Neuronal stem cell (in vitro differentiated cells): ENCODE data around the gene LMF1.
A peak's percentile ranks its signal among the peaks of the same experiment; 100 is the strongest.

Source experiments
- DNase-seq: peaks from one replicate; pipeline ENCODE4 v3.0.0-alpha.2; 2013; ENCODE audit warnings: low spot score
- H2AFZ ChIP-seq: one replicate; pipeline ENCODE4 v1.6.1; 2013; ENCODE audit warnings: mild to moderate bottlenecking, low read length, inconsistent platforms
- H2AK5ac ChIP-seq: 2 replicates; pipeline ENCODE4 v1.6.1; 2013; ENCODE audit warnings: low read depth, mild to moderate bottlenecking, inconsistent platforms, low read length, moderate library complexity, mixed read lengths
- H2BK120ac ChIP-seq: 2 replicates; pipeline ENCODE4 v1.6.1; 2013; ENCODE audit warnings: low read depth, mild to moderate bottlenecking, inconsistent platforms, low read length, moderate library complexity, mixed read lengths
- H2BK12ac ChIP-seq: one replicate; pipeline ENCODE4 v1.6.1; 2013; ENCODE audit warnings: low read length, inconsistent platforms
- H2BK15ac ChIP-seq: 2 replicates; pipeline ENCODE4 v1.6.1; 2013; ENCODE audit warnings: mild to moderate bottlenecking, low read length, inconsistent platforms, mixed read lengths
- H2BK5ac ChIP-seq: one replicate; pipeline ENCODE4 v1.6.1; 2013; ENCODE audit warnings: inconsistent platforms, mild to moderate bottlenecking, low read length, moderate library complexity
- H3K14ac ChIP-seq: one replicate; pipeline ENCODE4 v1.6.1; 2013; ENCODE audit warnings: low read length, inconsistent platforms
- H3K18ac ChIP-seq: 2 replicates; pipeline ENCODE4 v1.6.1; 2013; ENCODE audit warnings: low read length, inconsistent platforms
- H3K23ac ChIP-seq: 2 replicates; pipeline ENCODE4 v1.6.1; 2013; ENCODE audit warnings: low read depth, mild to moderate bottlenecking, mixed read lengths, low read length, inconsistent platforms; ENCODE audit not compliant: poor library complexity
- H3K27ac ChIP-seq: replicated peaks from 3 replicates; pipeline ENCODE4 v1.5.1; 2013; ENCODE audit warnings: low read length, inconsistent platforms
- H3K27me3 ChIP-seq, 3 experiments: 2 replicates each; pipeline ENCODE4 v1.6.1; 2013; ENCODE audit warnings: low read length in 3 of 3, mild to moderate bottlenecking in 2 of 3, inconsistent platforms in 1 of 3, low read depth in 1 of 3, mixed read lengths in 1 of 3, moderate library complexity in 1 of 3; ENCODE audit not compliant: control insufficient read depth in 3 of 3, insufficient read depth in 3 of 3
- H3K36me3 ChIP-seq, 2 donors: replicated peaks in 1 of 2; 2 replicates each; pipeline ENCODE4 v1.6.1; 2013; ENCODE audit warnings: low read length in 2 of 2; ENCODE audit not compliant: control insufficient read depth in 2 of 2, insufficient read depth in 2 of 2
- H3K4ac ChIP-seq: 2 replicates; pipeline ENCODE4 v1.6.1; 2013; ENCODE audit warnings: inconsistent platforms, mild to moderate bottlenecking, low read length, moderate library complexity
- H3K4me1 ChIP-seq, 2 donors: 1 replicate in 1 of 2; 2 replicates in 1 of 2; pipeline ENCODE4 v1.6.1; 2013; ENCODE audit warnings: low read length in 2 of 2, low read depth in 1 of 2; ENCODE audit not compliant: control insufficient read depth in 2 of 2, insufficient read depth in 1 of 2
- H3K4me2 ChIP-seq: one replicate; pipeline ENCODE4 v1.6.1; 2013; ENCODE audit warnings: mild to moderate bottlenecking, low read length, inconsistent platforms; ENCODE audit not compliant: insufficient read depth, poor library complexity, severe bottlenecking
- H3K4me3 ChIP-seq, 2 donors: 2 replicates each; pipeline ENCODE4 v1.5.1; 2013; ENCODE audit warnings: low read length in 2 of 2, mild to moderate bottlenecking in 2 of 2, inconsistent platforms in 1 of 2, moderate library complexity in 1 of 2
- H3K79me1 ChIP-seq: one replicate; pipeline ENCODE4 v1.6.1; 2013; ENCODE audit warnings: low read depth, mild to moderate bottlenecking, inconsistent platforms, low read length, moderate library complexity
- H3K9ac ChIP-seq: one replicate; pipeline ENCODE4 v1.6.1; 2013; ENCODE audit warnings: mild to moderate bottlenecking, low read depth, low read length, inconsistent platforms; ENCODE audit not compliant: poor library complexity
- H3K9me3 ChIP-seq, 2 donors: replicated peaks in 1 of 2; 2 replicates each; pipeline versions ENCODE3 to v1.6.1; 2013; ENCODE audit warnings: low read length in 2 of 2, mild to moderate bottlenecking in 2 of 2, inconsistent platforms in 1 of 2, low read depth in 1 of 2, mixed read lengths in 1 of 2, moderate library complexity in 1 of 2; ENCODE audit not compliant: control insufficient read depth in 2 of 2, insufficient read depth in 1 of 2
- H4K8ac ChIP-seq: one replicate; pipeline ENCODE4 v1.6.1; 2013; ENCODE audit warnings: low read depth, mild to moderate bottlenecking, inconsistent platforms, low read length, moderate library complexity
- H4K91ac ChIP-seq: one replicate; pipeline ENCODE4 v1.6.1; 2013; ENCODE audit warnings: low read length, low read depth, mild to moderate bottlenecking, inconsistent platforms; ENCODE audit not compliant: poor library complexity
- WGBS, 2 donors: extraction: QIAGEN DNeasy Blood & Tissue Kit; methylation state at CpG; one replicate each; pipeline ENCODE4 v1.1.7; 2013; ENCODE audit warnings: missing lambda C conversion rate in 2 of 2, mixed read lengths in 1 of 2; ENCODE audit not compliant: insufficient read length in 2 of 2, insufficient replicate concordance in 1 of 2; ENCODE audit errors: extremely low coverage in 2 of 2; 5-methylcytosine and 5-hydroxymethylcytosine counted together

LMF1 gene

GRCh38 chr16:830871-831570 is 139.8 kb downstream of the LMF1 start:
- Histone ChIP-seq H3K4me1 (no peaks in the 10 kb centered on the region), H4K91ac (no peak overlapping the region)

GRCh38 chr16:830107-830870 is 140.5 kb downstream of the LMF1 start:
- no CpG with 5 or more reads among the region's 43 CpGs for WGBS, 2 donors
- H4K91ac ChIP-seq = no peak overlapping the region
- H2AFZ ChIP-seq = no peak overlapping the region
- peaks cover 0 to 32% (median 0%) of the 10 kb centered on the region in 3 experiments for H3K27me3 ChIP-seq
- H3K79me1 ChIP-seq = no peaks in the 10 kb centered on the region
- H2BK5ac ChIP-seq = peak overlapping the region; percentile 87
- H2BK12ac ChIP-seq = no peak overlapping the region
- no peak overlapping the region for H4K8ac ChIP-seq
- no peak overlapping the region for H3K9ac ChIP-seq
- peak overlapping the region; percentile 68 for H2AK5ac ChIP-seq
- H3K14ac ChIP-seq = peak overlapping the region; percentile 71
- peak overlapping the region; percentile 55 for H3K23ac ChIP-seq
- H3K4me3 ChIP-seq = peak overlapping the region in 1 of 2 donors; percentile 30
- no peak overlapping the region for H3K18ac ChIP-seq
- DNase-seq = no peak
- no peak overlapping the region for H3K4me2 ChIP-seq
- no peak overlapping the region for H2BK120ac ChIP-seq
- no peaks in the 10 kb centered on the region for H3K36me3 ChIP-seq
- H3K4ac ChIP-seq = no peak overlapping the region
- H2BK15ac ChIP-seq = peak overlapping the region; percentile 37
- peaks cover 0 to 8% of the 10 kb centered on the region in 2 donors for H3K9me3 ChIP-seq
- no peaks in the 10 kb centered on the region for H3K4me1 ChIP-seq
- H3K27ac ChIP-seq = no peak overlapping the region

More at GRCh38 chr16:830871-831570, 139.8 kb downstream of the LMF1 start:
- H3K36me3 ChIP-seq = no peaks in the 10 kb centered on the region
- H2AFZ ChIP-seq = no peak overlapping the region
- no peak overlapping the region for H3K4me2 ChIP-seq
- H3K4me3 ChIP-seq = no peak overlapping the region
- peaks cover 0 to 25% (median 2%) of the 10 kb centered on the region in 3 experiments for H3K27me3 ChIP-seq
- peak overlapping the region; percentile 37 for H2BK15ac ChIP-seq
- DNase-seq = no peak
- H2BK5ac ChIP-seq = peak overlapping the region; percentile 75
- H3K4ac ChIP-seq = no peak overlapping the region
- WGBS, 2 donors = no CpG with 5 or more reads among the region's 24 CpGs
- no peaks in the 10 kb centered on the region for H3K79me1 ChIP-seq
- peak overlapping the region; percentile 41 for H2BK12ac ChIP-seq
- H2AK5ac ChIP-seq = peak overlapping the region; percentile 74
- no peak overlapping the region for H2BK120ac ChIP-seq
- H3K9ac ChIP-seq = no peak overlapping the region
- no peak overlapping the region for H3K23ac ChIP-seq
- no peak overlapping the region for H3K27ac ChIP-seq
- H3K14ac ChIP-seq = peak overlapping the region; percentile 71
- no peak overlapping the region for H4K8ac ChIP-seq
- peaks cover under 1 to 14% of the 10 kb centered on the region in 2 donors for H3K9me3 ChIP-seq
- H3K18ac ChIP-seq = no peak overlapping the region

GRCh38 chr16:828891-829290 is 141.9 kb downstream of the LMF1 start:
- Histone ChIP-seq H3K18ac (peak overlapping the region; percentile 57), H3K9ac (no peak overlapping the region), H3K23ac (no peak overlapping the region), H3K79me1 (peaks cover 2% of the 10 kb centered on the region), H2AFZ (no peak overlapping the region), H2AK5ac (no peak overlapping the region), H4K8ac (no peak overlapping the region), H3K4me1 (no peaks in the 10 kb centered on the region), H3K4ac (no peak overlapping the region), H3K9me3 (peaks cover 3 to 5% of the 10 kb centered on the region in 2 donors), H2BK12ac (no peak overlapping the region), H4K91ac (no peak overlapping the region), H3K4me3 (no peak overlapping the region), H3K27me3 (peaks cover 0 to 38% (median 0%) of the 10 kb centered on the region in 3 experiments), H3K14ac (no peak overlapping the region), H2BK5ac (no peak overlapping the region), H3K4me2 (no peak overlapping the region), H3K27ac (no peak overlapping the region), H2BK120ac (no peak overlapping the region), H2BK15ac (no peak overlapping the region), H3K36me3 (no peaks in the 10 kb centered on the region)
- DNase-seq = no peak
- WGBS, 2 donors = no CpG with 5 or more reads among the region's 17 CpGs

GRCh38 chr16:827513-827912 is 143.3 kb downstream of the LMF1 start:
- WGBS, 2 donors = no CpG with 5 or more reads among the region's 24 CpGs

More at GRCh38 chr16:827513-827912, 143.3 kb downstream of the LMF1 start:
- Histone ChIP-seq H3K4ac (no peak overlapping the region), H2BK15ac (peak overlapping the region; percentile 38), H3K36me3 (no peaks in the 10 kb centered on the region), H3K27me3 (peaks cover 0 to 44% (median 0%) of the 10 kb centered on the region in 3 experiments), H4K91ac (no peak overlapping the region), H3K18ac (no peak overlapping the region), H2BK5ac (no peak overlapping the region), H2BK120ac (no peak overlapping the region), H2AK5ac (peak overlapping the region; percentile 11), H3K9ac (peak overlapping the region; percentile 78), H4K8ac (no peak overlapping the region), H3K14ac (peak overlapping the region; percentile 12), H3K4me1 (no peaks in the 10 kb centered on the region), H3K23ac (peak overlapping the region; percentile 65), H3K9me3 (peaks cover 10 to 11% of the 10 kb centered on the region in 2 donors), H3K79me1 (peaks cover 2% of the 10 kb centered on the region), H3K27ac (no peak overlapping the region), H3K4me2 (no peak overlapping the region), H3K4me3 (no peak overlapping the region), H2BK12ac (no peak overlapping the region), H2AFZ (no peak overlapping the region)
- DNase-seq = no peak
